Adrenal gland (tissue), 5 donors: Measurements from ENCODE around the gene TMEM232.

Experiments used
- CTCF ChIP-seq, 6 experiments: fragments of 450-650 bp in 4 of 6; fragments of 200-600 bp in 2 of 6; sonication (generic) in 1 of 6; IDR thresholded peaks; 1 replicate in 5 of 6; 2 replicates in 1 of 6; pipeline versions ENCODE4 v1.5.1 to v1.8.0; 2016 to 2021; ENCODE audit warnings: antibody characterized with exemption in 6 of 6, mild to moderate bottlenecking in 2 of 6, moderate library complexity in 1 of 6
- POLR2A ChIP-seq, 2 donors: fragments of 450-650 bp; IDR thresholded peaks; one replicate each; pipeline ENCODE4 v1.6.1; 2017; ENCODE audit warnings: antibody characterized with exemption in 2 of 2, mild to moderate bottlenecking in 2 of 2, moderate library complexity in 1 of 2
- donor health status: DM: no; HTN: no; CAD: no.

GRCh38 chr5:110718311-110718710 lies 8.2 kb downstream of the TMEM232 start:
- TF ChIP-seq CTCF (IDR thresholded peaks at IDR 0.05): no peak
- no peak for TF ChIP-seq POLR2A (IDR thresholded peaks at IDR 0.05)
